Loucy (cell line): ENCODE results near the gene SCMH1.

Experiments
- CTCF ChIP-seq: fragments of 200-600 bp; sonication (generic); conservative IDR thresholded peaks from 2 replicates; pipeline ENCODE4 v1.5.1; 2014; ENCODE audit warnings: mild to moderate bottlenecking, antibody characterized with exemption, low read length
- EZH2phosphoT487 ChIP-seq: fragments of 200-600 bp; IDR thresholded peaks from 2 replicates; pipeline ENCODE4 v1.6.1; 2018; ENCODE audit warnings: antibody characterized with exemption, mild to moderate bottlenecking, moderate library complexity, borderline replicate concordance

GRCh38 chr1:41238311-41238988 lies 3.7 kb downstream of the SCMH1 start:
- TF ChIP-seq CTCF = no peak
- TF ChIP-seq EZH2phosphoT487 = no peak
